IMR-90 (cell line): ENCODE data around the gene DUSP12. TPM values are rescaled to one million over a fixed set of nuclear protein-coding genes. Genes with fewer than 3 reads are reported as not detected.

ENCODE experiments used
- ATAC-seq: fragments of 200-7000 bp; cut with Tn5 transposase; 2 replicates; pipeline ENCODE4 v1.9.1; 2020; ENCODE audit warnings: low read depth, mild to moderate bottlenecking, moderate library complexity
- BruUV-seq: library from RNA; stranded (reverse); fragments of 400-500 nt; replicated peaks from 2 replicates; lab custom pipeline; 2021; lab: Mats Ljungman, UMichigan
- CTCF ChIA-PET: fragments of 300-600 bp; formaldehyde crosslinking; extraction: SDS; loops from one replicate; lab custom pipeline; 2021; ENCODE audit warnings: antibody characterized with exemption; lab: Yijun Ruan, JAX
- POLR2A ChIA-PET: fragments of 300-600 bp; sonication (Branson Sonifier 250); formaldehyde crosslinking; loops from one replicate; lab custom pipeline; 2022; ENCODE audit warnings: antibody characterized with exemption; ENCODE audit not compliant: unreplicated experiment; lab: Charles Lee
- DNase-seq: peaks from one replicate; pipeline ENCODE4 v3.0.0; 2013
- H2AFZ ChIP-seq: replicated peaks from 2 replicates; pipeline ENCODE3; 2013; ENCODE audit warnings: low read length, mild to moderate bottlenecking; ENCODE audit not compliant: poor library complexity
- H2AK5ac ChIP-seq: 2 replicates; pipeline ENCODE4 v1.6.1; 2013; ENCODE audit warnings: low read depth, low read length, inconsistent platforms
- H2AK9ac ChIP-seq: replicated peaks from 2 replicates; pipeline ENCODE3; 2013; ENCODE audit warnings: mild to moderate bottlenecking, low read depth, low read length, moderate library complexity; ENCODE audit not compliant: poor library complexity
- H2BK120ac ChIP-seq: 2 replicates; pipeline ENCODE4 v1.6.1; 2013; ENCODE audit warnings: low read depth, low read length, inconsistent platforms
- H2BK15ac ChIP-seq: 3 replicates; pipeline ENCODE4 v1.6.1; 2013; ENCODE audit warnings: low read depth, low read length, inconsistent platforms
- H2BK20ac ChIP-seq: 2 replicates; pipeline ENCODE4 v1.6.1; 2013; ENCODE audit warnings: low read depth, mild to moderate bottlenecking, inconsistent platforms, low read length, moderate library complexity
- H2BK5ac ChIP-seq: 2 replicates; pipeline ENCODE4 v1.6.1; 2013; ENCODE audit warnings: mild to moderate bottlenecking, low read depth, low read length, inconsistent platforms; ENCODE audit not compliant: poor library complexity, severe bottlenecking
- H3K14ac ChIP-seq: replicated peaks from 2 replicates; pipeline ENCODE4 v1.6.1; 2013; ENCODE audit warnings: low read depth, low read length, inconsistent platforms
- H3K18ac ChIP-seq: 2 replicates; pipeline ENCODE4 v1.6.1; 2013; ENCODE audit warnings: low read depth, low read length, control low read depth
- H3K23ac ChIP-seq: 2 replicates; pipeline ENCODE4 v1.6.1; 2013; ENCODE audit warnings: low read depth, low read length, inconsistent platforms
- H3K27ac ChIP-seq: 2 replicates; pipeline ENCODE4 v1.5.1; 2013; ENCODE audit warnings: mild to moderate bottlenecking, control low read depth, low read length; ENCODE audit not compliant: insufficient read depth
- H3K27me3 ChIP-seq: 2 replicates; pipeline ENCODE4 v1.6.1; 2013; ENCODE audit warnings: low read length; ENCODE audit not compliant: control insufficient read depth, insufficient read depth
- H3K36me3 ChIP-seq: 2 replicates; pipeline ENCODE4 v1.6.1; 2013; ENCODE audit warnings: low read length, mixed read lengths; ENCODE audit not compliant: control insufficient read depth, insufficient read depth
- H3K4ac ChIP-seq: 2 replicates; pipeline ENCODE4 v1.6.1; 2013; ENCODE audit warnings: low read depth, low read length, inconsistent platforms
- H3K4me1 ChIP-seq: 2 replicates; pipeline ENCODE4 v1.6.1; 2013; ENCODE audit warnings: low read length, mixed read lengths; ENCODE audit not compliant: control insufficient read depth, insufficient read depth
- H3K4me2 ChIP-seq: 2 replicates; pipeline ENCODE4 v1.6.1; 2013; ENCODE audit warnings: low read depth, mild to moderate bottlenecking, control low read depth, low read length, moderate library complexity
- H3K4me3 ChIP-seq: 2 replicates; pipeline ENCODE4 v1.5.1; 2013; ENCODE audit warnings: low read depth, mild to moderate bottlenecking, control low read depth, low read length, moderate library complexity; ENCODE audit not compliant: insufficient read depth
- H3K56ac ChIP-seq: 2 replicates; pipeline ENCODE4 v1.6.1; 2013; ENCODE audit warnings: low read length, inconsistent platforms; ENCODE audit not compliant: insufficient read depth; ENCODE audit errors: extremely low read depth
- H3K79me1 ChIP-seq, 2 experiments: 2 replicates each; pipeline ENCODE4 v1.6.1; 2013; ENCODE audit warnings: low read length in 2 of 2, inconsistent platforms in 1 of 2, low read depth in 1 of 2
- H3K9ac ChIP-seq: 2 replicates; pipeline ENCODE4 v1.6.1; 2013; ENCODE audit warnings: low read depth, low read length, control low read depth
- H3K9me1 ChIP-seq: 2 replicates; pipeline ENCODE4 v1.6.1; 2013; ENCODE audit warnings: low read length, inconsistent platforms; ENCODE audit not compliant: insufficient read depth
- H3K9me3 ChIP-seq: 2 replicates; pipeline ENCODE4 v1.6.1; 2013; ENCODE audit warnings: low read length; ENCODE audit not compliant: control insufficient read depth, insufficient read depth
- H4K20me1 ChIP-seq: 2 replicates; pipeline ENCODE4 v1.6.1; 2013; ENCODE audit warnings: low read length, inconsistent platforms; ENCODE audit not compliant: insufficient read depth
- H4K5ac ChIP-seq: 2 replicates; pipeline ENCODE4 v1.6.1; 2013; ENCODE audit warnings: mild to moderate bottlenecking, low read depth, low read length, control low read depth
- H4K8ac ChIP-seq, 2 experiments: 2 replicates each; pipeline ENCODE4 v1.6.1; 2013; ENCODE audit warnings: low read depth in 2 of 2, low read length in 2 of 2, control low read depth in 1 of 2, inconsistent platforms in 1 of 2
- H4K91ac ChIP-seq: 2 replicates; pipeline ENCODE4 v1.6.1; 2013; ENCODE audit warnings: low read depth, low read length, inconsistent platforms; ENCODE audit not compliant: insufficient read depth
- RAD21 ChIP-seq: IDR thresholded peaks from 2 replicates; pipeline ENCODE4 v1.6.1; 2012; ENCODE audit warnings: low read length, improper control_type of control experiment
- USF2 ChIP-seq: fragments of 150-350 bp; IDR thresholded peaks from 2 replicates; pipeline ENCODE4 v1.6.1; 2017; ENCODE audit warnings: mild to moderate bottlenecking, antibody characterized with exemption, low read length, low read depth
- WGBS, 2 experiments: methylation state at CpG; one replicate each; pipeline versions ENCODE4 v1.1.5 to v1.1.7; 2013; ENCODE audit warnings: missing lambda C conversion rate in 2 of 2; ENCODE audit not compliant: insufficient read length in 1 of 2; ENCODE audit errors: extremely low coverage in 2 of 2; 5-methylcytosine and 5-hydroxymethylcytosine counted together
- dilution Hi-C: fragments of 300-500 bp; cut with HindIII; formaldehyde crosslinking; loops from one replicate; pipeline ENCODE4 v1.14.3; 2018; ENCODE audit warnings: low sequenced_read_pairs; ENCODE audit not compliant: unreplicated experiment
- in situ Hi-C: fragments of 300-500 bp; cut with MboI; formaldehyde crosslinking; loops from 3 replicates; pipeline ENCODE4 v1.14.3; 2019; ENCODE audit warnings: low sequenced_read_pairs, inconsistent platforms, mixed read lengths
- intact Hi-C: fragments of 100-400 bp; cut with micrococcal nuclease; formaldehyde crosslinking; loops from 2 replicates; pipeline ENCODE4 v1.10.0; 2022
- polyA plus RNA-seq, 3 experiments: library from polyadenylated mRNA; depleted of rRNA; stranded (reverse); fragments of >200 nt; gene quantifications; 2 replicates each; pipeline ENCODE4 v1.2.3, GENCODE V29; 2012; ENCODE audit warnings: low replicate concordance in 1 of 3
- total RNA-seq: library from RNA; depleted of rRNA; stranded (reverse); fragments of >200 nt; gene quantifications from 2 replicates; pipeline ENCODE4 v1.2.3, GENCODE V29; 2012

Gene DUSP12
- total and polyA plus RNA-seq, 2 of the 4 experiments (the other 2 are of a cell fraction): 31.5 to 35.6 TPM

- no peak for TF ChIP-seq USF2
Measured at GRCh38 chr1:161706482-161707347, 42.9 kb upstream of the DUSP12 start, which contains the start of gene FCRLA (continued).

- no peak overlapping the region for H2AFZ ChIP-seq
- no peak for ATAC-seq
- CTCF ChIA-PET: no interaction called here
Measured at GRCh38 chr1:161707503-161707902, 42.1 kb upstream of the DUSP12 start.

More at GRCh38 chr1:161707503-161707902, 42.1 kb upstream of the DUSP12 start:
- H2BK120ac ChIP-seq: peak overlapping the region; percentile 83; the same call in 1 of the 2 replicates
- H3K9me3 ChIP-seq: no peaks in the 10 kb centered on the region
- dilution Hi-C loops: no loop called here
- peak overlapping the region; percentile 60; the same call in 1 of the 2 replicates for H3K4ac ChIP-seq
- in situ Hi-C loops: no loop called here
- H2BK20ac ChIP-seq: peak overlapping the region; percentile 37; the same call in 1 of the 2 replicates
- H3K79me1 ChIP-seq: no peaks in the 10 kb centered on the region
- H3K14ac ChIP-seq: no peak overlapping the region
- POLR2A ChIA-PET: no interaction called here
- no peak overlapping the region for H2BK5ac ChIP-seq
- H3K36me3 ChIP-seq: no peaks in the 10 kb centered on the region
- H4K91ac ChIP-seq: no peak overlapping the region
- H3K23ac ChIP-seq: no peak overlapping the region
- no peak overlapping the region for H3K4me2 ChIP-seq
- H2AK9ac ChIP-seq: no peak overlapping the region
- H3K4me3 ChIP-seq: no peak overlapping the region
- intact Hi-C loops: no loop called here
- no peak overlapping the region; the same call in 1 of the 2 replicates for H3K56ac ChIP-seq
- H3K27ac ChIP-seq: no peak overlapping the region
- no peak overlapping the region for H4K5ac ChIP-seq
- H2BK15ac ChIP-seq: peak overlapping the region; percentile 78; the same call in 1 of the 3 replicates
- no peak for DNase-seq
- H4K8ac ChIP-seq: no peak overlapping the region
- peaks cover 6% of the 10 kb centered on the region; the same call in 1 of the 2 replicates for H3K9me1 ChIP-seq
- H3K4me1 ChIP-seq: peaks cover 11% of the 10 kb centered on the region
- no peak overlapping the region for H3K9ac ChIP-seq
- WGBS, 2 experiments: 67% methylated on average over 1 of the region's 2 CpGs; no CpG with 5 or more reads in 1 of the 2 experiments
- peak overlapping the region; percentile 56; the same call in 1 of the 2 replicates for H2AK5ac ChIP-seq
- no peak overlapping the region for H3K18ac ChIP-seq
- no peak for TF ChIP-seq RAD21
- peaks cover 4% of the 10 kb centered on the region; the same call in 1 of the 2 replicates for H4K20me1 ChIP-seq
- H3K27me3 ChIP-seq: no peaks in the 10 kb centered on the region
- BruUV-seq: no TSS peak
